Frontal cortex (tissue), 4 donors: Measurements from ENCODE around the gene MYH13. TPM values are rescaled to one million over a fixed set of nuclear protein-coding genes. Genes with fewer than 3 reads are reported as not detected.
"Not testable (repeated sequence)": the region's sequence is repeated elsewhere in the genome, so short reads cannot be mapped to it uniquely, and the experiment has no call there.

Experiments
- DNase-seq, 2 donors: peaks; one replicate each; pipeline ENCODE4 v3.0.0; 2012; ENCODE audit warnings: low spot score in 2 of 2
- FAIRE-seq: peaks from 2 replicates; lab custom pipeline; 2012; peaks lifted over from hg19 to GRCh38; lab: Jason Lieb, UNC
- total RNA-seq: library from RNA; depleted of rRNA; stranded (reverse); fragments of >200 nt; gene quantifications from one replicate; pipeline ENCODE4 v1.2.3, GENCODE V29; 2014
- donor health status: control.
- donor health status: control.
- donor health status: control.

The MYH13 gene
- total RNA-seq, 1 donor from 2014 or later, result not detected

DNA sequence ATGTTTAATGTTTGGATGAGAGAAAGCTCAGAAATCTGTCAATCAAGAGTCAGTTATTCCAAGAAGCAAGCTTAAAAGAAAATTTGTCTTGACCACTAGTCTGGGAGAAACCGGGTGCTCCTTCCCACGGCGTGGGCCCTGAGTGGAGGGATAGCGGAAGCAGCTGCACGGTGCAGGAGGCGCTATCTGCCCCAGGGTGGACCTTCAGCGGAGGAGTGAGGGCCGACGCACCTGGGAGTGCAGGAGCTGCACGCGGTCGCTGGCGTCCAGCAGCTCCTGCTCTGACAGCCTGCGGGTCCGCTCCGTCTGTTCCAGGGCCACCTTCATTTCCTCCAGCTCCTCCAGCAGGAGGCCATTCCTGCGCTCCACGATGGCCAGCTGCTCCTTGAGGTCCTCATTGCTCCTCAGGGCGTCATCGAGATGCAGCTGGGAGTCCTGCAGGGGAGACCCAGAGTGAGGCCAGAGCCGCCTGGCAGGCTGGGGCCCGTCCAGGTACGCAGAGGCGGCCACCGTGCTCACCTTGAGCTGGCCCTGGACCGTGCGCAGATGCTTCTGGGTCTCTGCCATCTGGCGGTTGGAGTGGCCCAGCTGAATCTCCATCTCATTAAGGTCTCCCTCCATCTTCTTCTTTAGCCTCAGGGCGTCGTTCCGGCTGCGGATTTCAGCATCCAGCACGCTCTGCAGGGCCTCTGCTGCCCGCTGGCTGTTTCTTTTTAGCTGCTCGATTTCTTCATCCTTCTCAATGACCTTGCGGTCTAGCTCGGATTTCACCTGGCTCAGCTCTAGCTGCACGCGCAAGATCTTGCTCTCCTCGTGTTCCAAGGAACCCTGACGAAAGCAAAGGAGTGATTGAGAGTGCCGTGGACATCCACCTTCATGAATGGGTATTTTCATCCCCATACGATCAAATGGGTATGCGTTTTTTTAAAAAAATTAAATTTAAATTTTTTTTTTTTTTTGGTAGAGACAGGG, 63.5 kb downstream of the MYH13 start:
- FAIRE-seq (no peak), DNase-seq (no peak)

DNA sequence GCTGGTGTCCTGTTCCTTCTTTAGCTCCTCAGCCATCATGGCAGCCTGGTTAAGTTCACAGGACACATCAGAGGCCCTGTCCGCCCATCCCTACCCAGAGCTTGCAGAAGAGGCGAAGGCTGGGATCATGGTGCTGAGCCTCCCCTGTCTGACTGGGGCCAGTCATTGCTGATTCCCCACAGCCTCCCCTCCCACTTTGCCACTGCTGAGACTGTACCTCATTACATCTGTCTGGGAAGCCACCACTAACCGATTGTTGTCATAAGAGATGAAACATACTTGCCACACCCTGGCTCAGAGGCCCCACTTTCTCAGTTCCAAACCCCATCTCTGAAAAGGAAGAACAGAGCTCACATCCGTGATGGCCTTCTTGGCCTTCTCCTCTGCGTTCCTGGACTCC, 66.2 kb downstream of the MYH13 start:
- FAIRE-seq, result no peak
- no peak for DNase-seq

DNA sequence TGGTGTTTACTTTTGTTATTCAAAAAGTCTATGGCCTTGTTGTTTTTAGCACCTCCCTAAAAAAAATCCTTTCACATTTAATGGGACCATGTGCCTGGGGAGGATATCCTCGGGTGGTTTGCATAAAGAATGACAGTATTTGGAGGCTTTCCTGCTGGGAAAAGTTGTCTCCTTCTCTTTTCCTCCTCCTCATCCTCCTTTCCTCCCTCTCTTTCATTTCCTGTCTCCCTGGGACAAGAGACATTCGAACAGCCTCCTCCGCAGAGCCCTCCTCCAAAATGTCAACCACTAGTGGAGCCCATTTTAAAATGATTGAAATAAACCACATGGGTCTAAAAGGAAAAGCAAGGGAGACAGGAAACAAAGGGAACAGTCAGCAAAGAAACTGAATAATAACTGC, 67.4 kb downstream of the MYH13 start:
- DNase-seq (no peak), FAIRE-seq (no peak)

DNA sequence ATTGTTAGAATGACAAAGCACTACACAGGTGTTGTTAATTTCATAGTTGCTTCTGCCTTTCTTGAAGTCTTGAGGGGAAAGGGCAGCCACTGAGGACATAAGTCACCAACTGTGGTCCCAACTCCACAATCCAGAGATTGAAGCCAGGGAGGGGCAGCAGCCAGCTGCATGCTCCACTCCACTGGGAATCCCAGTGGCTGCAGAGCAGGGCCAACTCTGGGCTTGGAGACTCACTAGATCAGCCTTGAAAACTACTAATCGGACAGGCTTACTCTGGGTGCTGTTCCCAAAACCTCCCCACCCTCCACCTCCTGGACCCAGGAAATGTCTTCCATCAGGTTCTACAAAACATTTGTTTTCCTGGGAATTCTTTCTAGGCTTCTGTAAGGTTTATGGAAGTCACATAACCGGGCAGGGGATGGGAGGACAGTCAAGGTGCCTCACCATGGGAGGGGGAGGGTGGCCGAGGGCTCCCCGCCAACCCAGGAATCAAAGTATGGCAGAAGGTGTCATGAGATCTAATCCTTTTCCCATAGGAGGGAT, 68.0 kb downstream of the MYH13 start:
- DNase-seq (no peak), FAIRE-seq (no peak)

DNA sequence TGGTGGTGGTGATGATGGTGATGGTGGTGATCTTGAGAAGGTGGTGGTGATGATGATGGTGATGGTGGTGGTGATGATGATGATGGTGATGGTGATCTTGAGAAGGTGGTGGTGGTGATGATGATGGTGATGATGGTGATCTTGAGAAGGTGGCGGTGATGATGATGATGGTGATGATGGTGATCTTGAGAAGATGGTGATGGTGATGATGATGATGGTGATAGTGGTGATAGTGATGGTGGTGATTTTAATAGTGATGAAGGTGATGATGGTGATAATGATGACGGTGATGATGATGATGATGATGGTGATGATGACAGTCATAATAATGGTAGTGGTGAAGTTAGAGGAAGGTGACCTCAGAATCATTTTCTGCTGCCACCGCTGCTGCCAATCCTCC, 75.1 kb downstream of the MYH13 start:
- FAIRE-seq (no peak), DNase-seq (no peak)

DNA sequence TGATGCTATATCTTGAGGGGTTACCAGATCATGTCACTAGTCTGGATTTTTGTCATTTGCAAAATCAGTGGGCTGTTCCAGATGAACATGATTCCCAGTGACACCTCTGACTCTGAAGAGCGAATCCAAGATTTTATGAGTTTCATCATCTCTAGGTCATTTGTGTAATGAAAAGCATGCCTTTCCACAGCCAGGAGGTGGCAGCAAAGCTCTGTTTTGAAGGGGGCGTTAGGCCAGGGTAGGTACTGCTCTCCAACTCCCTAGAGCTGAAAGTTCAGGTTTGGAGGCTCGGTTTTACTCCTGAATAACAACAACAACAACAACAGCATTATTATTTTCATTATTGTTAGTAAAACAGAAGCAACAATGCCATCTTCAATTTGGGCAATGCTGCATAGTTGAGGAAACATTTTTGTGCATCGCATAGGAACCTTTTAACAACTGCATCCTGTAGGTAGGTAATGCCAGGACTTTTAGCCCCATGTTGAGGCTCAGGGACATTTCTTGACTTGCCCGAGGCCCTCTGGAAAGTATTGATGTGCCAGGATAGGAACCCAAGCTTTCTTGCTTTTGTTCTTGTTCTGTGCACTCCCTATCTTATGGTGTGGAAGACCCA, 77.0 kb downstream of the MYH13 start:
- no peak for FAIRE-seq
- DNase-seq, result peak; percentile 19 to 48

DNA sequence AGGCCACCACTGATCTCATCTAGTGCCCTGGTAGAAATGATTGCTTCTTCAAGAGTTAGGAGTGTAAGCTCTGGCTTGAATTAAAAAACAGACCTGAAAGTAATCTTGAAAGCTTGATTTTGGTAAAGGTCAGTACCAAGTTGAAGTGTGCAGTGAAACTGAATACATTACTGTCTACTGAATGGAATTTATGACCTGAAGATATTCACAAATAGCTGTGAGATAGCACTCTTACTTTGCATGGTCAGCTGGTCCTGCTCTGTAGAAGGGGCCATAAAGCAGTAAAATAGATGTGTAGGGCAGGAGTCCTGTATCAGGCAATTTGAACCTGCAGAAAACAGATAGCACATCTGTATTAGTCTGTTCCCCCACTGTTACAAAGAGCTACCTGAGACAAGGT, 78.6 kb downstream of the MYH13 start:
- no peak for FAIRE-seq
- no peak for DNase-seq

DNA sequence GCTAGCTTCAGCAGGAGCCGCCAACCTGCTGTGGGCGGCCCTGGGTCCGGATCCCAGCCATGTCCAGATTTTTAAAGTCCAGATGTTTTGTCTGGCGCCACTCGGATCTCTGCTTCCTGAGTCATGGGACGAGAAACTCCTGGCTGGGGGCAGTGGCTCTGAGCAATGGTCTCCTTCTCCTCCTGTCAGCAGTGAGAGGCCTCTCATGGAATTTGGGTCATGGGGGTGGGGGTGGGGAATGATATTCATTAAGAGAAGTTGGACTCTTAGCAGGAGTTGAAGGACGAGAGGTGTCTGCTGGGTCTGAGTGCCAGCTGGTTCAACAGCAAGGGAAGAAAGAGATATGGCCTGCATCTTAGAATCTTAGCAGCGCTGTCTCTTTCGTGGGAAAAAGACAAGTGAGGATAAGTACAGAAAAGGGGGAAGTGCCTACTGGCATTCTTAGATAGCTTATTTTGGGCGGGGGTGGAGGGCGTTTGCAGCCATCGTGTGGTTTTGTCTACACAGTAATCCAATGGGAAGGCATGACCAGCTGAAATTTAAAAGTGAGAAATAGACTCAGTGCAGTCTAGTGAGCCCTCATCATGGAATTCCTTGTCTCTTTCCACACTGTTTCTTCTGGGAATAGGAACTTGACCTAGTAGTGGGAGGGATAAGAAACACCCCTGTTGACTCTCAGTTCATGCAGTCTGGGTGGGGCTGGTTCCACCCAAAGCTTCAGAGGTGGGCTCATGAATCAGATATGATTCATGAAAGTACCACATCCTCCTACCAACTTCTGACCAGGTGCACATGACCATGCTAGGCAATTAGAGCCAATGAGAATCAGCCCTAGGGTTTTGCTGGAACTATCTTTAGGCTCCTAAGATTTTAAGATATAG, 80.5 kb downstream of the MYH13 start:
- no peak for DNase-seq

DNA sequence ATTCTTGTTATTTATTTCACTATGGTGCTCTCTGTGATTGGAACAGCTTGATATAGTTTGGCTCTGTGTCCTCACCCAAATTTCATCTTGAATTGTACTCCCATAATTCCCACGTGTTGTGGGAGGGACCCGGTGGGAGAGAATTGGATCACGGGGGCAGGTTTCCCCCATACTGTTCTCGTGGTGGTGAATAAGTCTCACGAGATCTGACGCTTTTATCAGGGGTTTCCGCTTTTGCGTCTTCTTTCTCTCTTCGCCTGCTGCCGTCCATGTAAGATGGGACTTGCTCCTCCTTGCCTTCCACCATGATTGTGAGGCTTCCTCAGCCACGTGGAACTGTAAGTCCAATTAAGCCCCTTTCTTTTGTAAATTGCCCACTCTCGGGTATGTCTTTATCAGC, 81.2 kb downstream of the MYH13 start:
- FAIRE-seq, result not testable (repeated sequence)

More for the DNA sequence above, 80.5 kb downstream of the MYH13 start:
- no peak for FAIRE-seq

DNA sequence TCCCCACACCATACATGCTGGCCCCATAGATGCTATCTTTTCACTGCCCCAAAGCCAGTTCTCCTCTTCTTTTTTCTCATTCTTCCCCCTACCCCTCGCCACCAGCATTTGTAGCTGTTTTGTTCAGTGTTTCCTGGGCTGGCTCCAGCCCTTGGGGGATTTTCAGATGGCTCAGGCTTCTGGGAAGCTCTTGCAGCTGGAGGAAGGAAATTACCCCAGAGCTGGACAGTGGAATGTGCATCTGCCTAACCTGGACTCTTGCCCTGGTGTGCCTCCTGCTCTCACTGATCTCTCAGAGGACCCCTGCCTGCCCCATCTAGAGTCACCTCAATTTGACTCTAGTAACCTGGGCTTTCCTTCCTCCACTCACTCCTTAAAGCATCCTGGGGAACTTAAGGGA, 82.8 kb downstream of the MYH13 start:
- DNase-seq (no peak), FAIRE-seq (no peak)

More for the DNA sequence above, 81.2 kb downstream of the MYH13 start:
- DNase-seq, result not testable (repeated sequence)

DNA sequence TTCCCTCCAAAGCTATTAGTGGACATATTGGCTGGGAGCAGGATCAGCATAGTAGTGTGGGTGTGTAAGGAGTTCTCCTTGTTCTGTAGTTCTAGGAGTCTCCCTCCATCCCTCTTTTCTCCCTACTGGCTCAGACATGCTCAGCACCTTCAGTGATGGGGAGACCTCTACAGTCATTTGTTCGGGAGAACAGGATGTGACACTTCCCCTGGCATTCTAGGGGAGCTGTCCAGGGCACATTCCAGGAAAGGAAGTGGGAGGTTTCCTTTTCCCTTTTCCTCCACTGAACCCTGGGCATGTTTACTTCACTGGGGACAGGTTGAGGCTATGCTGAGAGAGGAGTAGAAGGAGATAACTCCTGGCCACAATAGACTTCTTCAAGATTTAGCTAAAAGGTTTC, 86.5 kb downstream of the MYH13 start:
- no peak for FAIRE-seq

DNA sequence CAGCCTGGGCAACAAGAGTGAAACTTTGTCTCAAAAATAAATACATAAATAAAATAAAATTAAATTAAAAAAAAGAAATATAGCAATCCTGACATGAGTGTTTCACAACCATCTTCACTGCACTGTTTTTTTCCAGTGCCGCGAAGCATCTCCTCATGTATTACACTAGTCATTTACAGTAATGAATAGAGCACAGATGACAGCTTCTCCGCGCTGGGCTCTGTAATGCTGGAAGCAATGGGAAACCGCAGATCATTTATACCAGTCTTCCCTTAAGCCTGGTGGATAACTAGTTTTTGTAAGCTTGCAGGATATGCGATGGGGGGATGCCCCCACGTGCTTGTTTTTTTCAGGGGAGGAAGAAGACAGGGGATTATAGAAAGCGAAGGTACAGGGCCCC, 86.9 kb downstream of the MYH13 start:
- FAIRE-seq, result no peak
- no peak for DNase-seq

More for the DNA sequence above, 86.5 kb downstream of the MYH13 start:
- DNase-seq, result no peak

DNA sequence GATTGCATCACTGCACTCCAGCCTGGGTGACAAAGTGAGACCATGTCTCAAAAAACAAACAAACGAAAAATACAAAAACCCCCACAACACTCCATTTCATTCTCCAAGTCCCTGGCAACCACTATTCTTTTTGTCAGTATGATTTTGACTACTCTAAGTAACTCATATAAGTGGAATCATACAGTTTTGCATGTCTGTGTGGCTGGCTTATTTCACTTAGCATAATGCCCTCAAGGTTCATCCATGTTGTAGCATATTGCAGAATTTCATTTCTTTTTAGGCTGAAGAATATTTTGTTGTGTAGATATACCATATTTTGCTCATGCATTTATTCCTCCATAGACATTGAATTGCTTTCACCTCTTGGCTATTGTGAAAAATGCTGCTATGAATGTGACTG, 92.7 kb downstream of the MYH13 start:
- DNase-seq, result no peak
- no peak for FAIRE-seq

DNA sequence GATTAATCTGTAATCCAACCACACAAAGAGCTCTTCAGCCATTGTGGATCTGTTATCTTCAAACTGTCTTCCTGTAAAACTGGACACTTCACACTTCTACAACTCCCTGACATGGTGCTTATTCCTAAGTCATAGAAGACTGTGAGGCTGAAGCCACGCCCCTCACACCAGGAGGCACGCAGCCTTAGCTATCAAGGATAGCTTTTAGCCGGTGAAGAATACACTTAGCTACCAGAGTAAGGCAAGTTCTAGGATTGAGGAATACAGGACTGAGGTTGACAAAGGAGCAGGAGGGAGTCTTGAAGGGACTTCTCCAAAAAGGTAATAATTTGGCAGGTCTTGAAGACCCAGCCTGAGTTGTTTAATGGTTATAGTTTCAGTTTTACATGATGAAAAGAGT, 94.6 kb downstream of the MYH13 start:
- no peak for FAIRE-seq
- DNase-seq, result no peak

DNA sequence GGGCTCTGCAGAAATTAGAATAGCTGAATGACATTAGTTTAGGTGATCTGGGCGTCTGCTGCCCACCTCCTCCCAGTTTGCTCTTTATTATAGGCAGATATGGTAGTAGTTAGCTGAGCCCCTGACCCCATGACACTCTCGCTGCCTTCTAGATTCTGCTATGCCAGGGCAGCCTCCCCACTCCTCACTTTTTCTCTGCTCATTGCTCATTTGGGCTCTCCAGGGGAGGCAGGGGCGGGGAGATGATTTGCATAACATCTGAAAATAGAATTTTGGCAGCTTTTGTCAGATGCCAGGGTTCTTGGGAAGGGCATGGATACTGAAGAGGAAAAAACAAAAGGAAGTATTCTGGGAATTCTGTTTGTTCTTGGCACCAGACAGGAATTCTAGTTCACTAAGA, 96.4 kb downstream of the MYH13 start:
- DNase-seq (no peak), FAIRE-seq (no peak)

DNA sequence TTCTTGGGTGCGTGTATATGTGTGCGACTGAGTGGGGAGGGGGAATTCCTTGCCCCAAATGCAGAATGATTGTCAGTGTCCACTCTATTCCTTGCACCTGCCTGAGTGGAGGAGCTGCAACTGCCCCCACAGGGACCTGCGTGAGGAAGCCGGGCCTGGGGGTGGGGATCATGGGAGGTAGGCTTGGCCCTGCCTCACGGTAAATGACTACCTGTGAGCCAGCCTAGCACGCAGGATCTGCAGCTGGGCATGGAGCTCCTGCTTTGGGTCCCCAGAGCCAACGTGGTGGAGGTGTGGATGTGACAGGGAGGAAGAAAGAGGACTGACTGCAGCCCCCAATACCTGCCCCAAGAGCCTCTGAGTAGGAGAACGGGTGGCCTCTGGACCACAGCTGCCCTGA, 97.4 kb downstream of the MYH13 start:
- no peak for DNase-seq
- FAIRE-seq, result no peak

DNA sequence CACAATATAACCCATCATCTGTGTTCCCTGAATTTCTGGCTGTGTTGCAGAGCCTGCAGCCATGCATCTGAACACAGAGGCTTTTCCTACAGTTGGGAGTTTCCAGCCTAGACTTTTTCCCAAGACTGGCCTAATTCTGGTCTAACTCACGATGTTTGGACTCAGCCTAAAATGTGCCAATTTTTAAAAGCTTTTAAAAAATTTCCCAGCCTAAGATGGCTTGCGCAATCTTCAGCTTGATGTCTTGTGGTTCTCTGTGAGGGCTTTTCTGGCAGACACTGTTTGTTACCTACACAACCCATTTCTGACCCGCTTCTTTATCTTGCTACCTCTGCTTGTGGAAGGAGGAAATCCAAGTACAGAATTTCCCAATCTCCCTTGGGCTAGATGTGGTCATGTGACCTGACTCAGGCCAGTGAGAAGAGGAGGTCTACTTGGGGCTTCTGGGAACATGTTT, 101.7 kb downstream of the MYH13 start:
- DNase-seq (no peak), FAIRE-seq (no peak)

DNA sequence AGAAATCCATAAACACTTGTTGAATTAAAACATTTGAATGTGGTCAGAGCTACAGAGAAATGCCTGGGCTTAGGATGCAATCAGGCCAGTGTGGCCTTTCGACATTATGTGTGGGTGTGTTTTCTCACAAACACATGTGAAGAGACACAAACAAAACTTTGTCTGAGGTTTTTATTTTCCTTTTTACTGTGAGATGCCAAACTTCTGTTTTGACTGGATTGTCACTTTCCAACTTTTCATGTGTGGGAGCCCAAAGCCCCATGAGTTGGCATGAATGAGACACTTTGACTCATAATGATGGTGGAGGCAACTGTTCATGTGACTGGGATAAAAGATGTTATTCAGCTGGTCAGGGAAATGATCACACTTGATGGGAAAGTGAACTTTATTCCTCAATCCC, 102.5 kb downstream of the MYH13 start:
- FAIRE-seq (no peak), DNase-seq (no peak)

DNA sequence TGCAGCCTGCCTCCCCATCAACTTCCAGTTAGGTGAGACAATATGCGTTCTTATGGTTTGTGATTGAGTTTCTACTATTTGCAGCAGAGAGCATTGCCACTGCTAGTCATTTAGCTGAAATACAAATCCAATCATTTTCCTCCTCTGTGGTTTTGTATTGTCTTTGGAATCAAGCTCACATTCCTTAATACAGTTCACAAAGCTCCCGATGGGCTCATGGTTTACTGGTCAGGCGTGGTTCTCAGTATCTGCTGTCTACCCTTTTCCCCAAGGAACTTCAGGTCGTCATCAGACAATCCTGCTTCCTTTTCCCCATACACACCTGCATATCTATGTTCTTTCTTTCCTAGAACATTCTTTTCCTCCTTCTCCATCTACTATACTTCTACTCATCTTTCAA, 104.8 kb downstream of the MYH13 start:
- no peak for FAIRE-seq
- no peak for DNase-seq

DNA sequence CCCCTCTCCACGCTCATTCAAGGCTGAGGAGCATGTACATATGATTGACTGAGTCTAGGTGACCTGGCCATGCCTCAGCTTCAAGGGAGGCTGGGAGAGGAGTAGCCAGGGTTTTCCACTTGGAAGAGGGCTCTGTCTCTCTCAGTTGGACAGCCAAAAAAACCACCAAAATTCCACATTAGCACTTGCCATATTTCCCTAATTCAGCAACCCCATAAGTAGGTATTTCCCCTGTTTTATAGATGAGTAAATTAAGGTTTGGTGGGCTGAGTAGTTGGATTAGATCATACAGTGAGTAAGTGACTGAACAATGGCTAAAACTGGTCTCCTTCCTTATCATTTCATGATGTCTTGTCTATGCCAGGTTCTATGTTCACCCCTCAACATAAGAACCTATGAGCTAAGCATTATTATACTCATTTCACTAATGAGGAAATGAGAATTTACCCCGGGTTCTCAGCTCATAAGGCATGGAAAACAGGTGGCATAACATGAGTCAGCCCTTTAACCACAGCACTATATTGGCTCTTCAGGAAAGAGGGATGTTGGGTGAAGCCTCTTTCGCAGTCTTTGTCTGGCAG, 106.4 kb downstream of the MYH13 start:
- DNase-seq (no peak), FAIRE-seq (no peak)
